HL-60 (cell line): Measurements from ENCODE around the gene RHBDD2.

ENCODE experiments used
- CTCF ChIP-seq: IDR thresholded peaks from one replicate; pipeline ENCODE4 v1.5.1; 2011; ENCODE audit warnings: low read length, control low read depth, inconsistent platforms; ENCODE audit not compliant: insufficient read depth
- POLR2AphosphoS5 ChIP-seq: IDR thresholded peaks from 2 replicates; pipeline ENCODE4 v1.6.1; 2012; ENCODE audit warnings: low read depth
- REST ChIP-seq: IDR thresholded peaks from 2 replicates; pipeline ENCODE4 v1.6.1; 2012; ENCODE audit warnings: low read depth; ENCODE audit not compliant: insufficient replicate concordance

- TF ChIP-seq CTCF, result no peak
- no peak for TF ChIP-seq POLR2AphosphoS5
- TF ChIP-seq REST, result no peak
These were observed 46.1 kb downstream of the RHBDD2 start for GRCh38 chr7:75924889-75925288.
